PC-3 (cell line): ENCODE data around the gene UPB1. TPM values are rescaled to one million over a fixed set of nuclear protein-coding genes. Genes with fewer than 3 reads are reported as not detected.
A peak's percentile ranks its signal among the peaks of the same experiment; 100 is the strongest.

Experiments used
- ATAC-seq: fragments of 200-7000 bp; cut with Tn5 transposase; 2 replicates; pipeline ENCODE4 v1.9.1; 2020; ENCODE audit warnings: mild to moderate bottlenecking, moderate library complexity
- BruUV-seq: library from RNA; stranded (reverse); fragments of 400-500 nt; replicated peaks from 2 replicates; lab custom pipeline; 2021; lab: Mats Ljungman, UMichigan
- CTCF ChIA-PET: fragments of 300-600 bp; sonication (Branson Sonifier 250); formaldehyde crosslinking; loops from one replicate; lab custom pipeline; 2022; ENCODE audit warnings: antibody characterized with exemption; lab: Charles Lee
- POLR2A ChIA-PET: fragments of 300-600 bp; sonication (Branson Sonifier 250); formaldehyde crosslinking; loops from one replicate; lab custom pipeline; 2022; ENCODE audit warnings: antibody characterized with exemption; ENCODE audit not compliant: unreplicated experiment; lab: Charles Lee
- DNase-seq: peaks from one replicate; pipeline ENCODE4 v3.0.0-alpha.2; 2015
- H2AFZ ChIP-seq: fragments of 300-600 bp; sonication (generic); 2 replicates; pipeline ENCODE4 v1.6.0; 2016; ENCODE audit warnings: antibody characterized with exemption, low read length
- H3F3A ChIP-seq: fragments of 300-600 bp; sonication (generic); one replicate; pipeline ENCODE4 v1.6.0; 2017; ENCODE audit warnings: antibody characterized with exemption, low read length, control low read depth, mild to moderate bottlenecking; ENCODE audit not compliant: unreplicated experiment
- H3K27ac ChIP-seq: fragments of 300-600 bp; sonication (generic); 2 replicates; pipeline ENCODE4 v1.5.1; 2016; ENCODE audit warnings: mild to moderate bottlenecking, low read length
- H3K27me3 ChIP-seq: fragments of 300-600 bp; sonication (generic); 2 replicates; pipeline ENCODE4 v1.6.1; 2016; ENCODE audit warnings: low read length, mixed read lengths
- H3K36me3 ChIP-seq: fragments of 300-600 bp; sonication (generic); 2 replicates; pipeline ENCODE4 v1.6.1; 2016; ENCODE audit warnings: low read depth, mixed run types, low read length, mixed read lengths
- H3K4me1 ChIP-seq: fragments of 300-600 bp; sonication (generic); 2 replicates; pipeline ENCODE4 v1.5.1; 2016; ENCODE audit warnings: low read length; ENCODE audit not compliant: insufficient read depth
- H3K4me2 ChIP-seq: fragments of 300-600 bp; sonication (generic); 2 replicates; pipeline ENCODE4 v1.6.0; 2016; ENCODE audit warnings: low read length
- H3K4me3 ChIP-seq: fragments of 300-600 bp; sonication (generic); 2 replicates; pipeline ENCODE4 v1.5.1; 2016; ENCODE audit warnings: mild to moderate bottlenecking, low read length, mixed read lengths
- H3K79me2 ChIP-seq: fragments of 300-600 bp; sonication (generic); 2 replicates; pipeline ENCODE4 v1.6.1; 2017; ENCODE audit warnings: low read length, mixed read lengths
- H3K9ac ChIP-seq: fragments of 300-600 bp; sonication (generic); 2 replicates; pipeline ENCODE4 v1.6.0; 2016; ENCODE audit warnings: mild to moderate bottlenecking, low read length
- H3K9me2 ChIP-seq: fragments of 300-600 bp; sonication (generic); replicated peaks from 2 replicates; pipeline ENCODE4 v1.6.1; 2016; ENCODE audit warnings: mixed run types, low read length, mixed read lengths
- H3K9me3 ChIP-seq: fragments of 300-600 bp; sonication (generic); 2 replicates; pipeline ENCODE4 v1.6.1; 2016; ENCODE audit warnings: low read length, mixed read lengths
- H4K20me1 ChIP-seq: fragments of 300-600 bp; sonication (generic); 2 replicates; pipeline ENCODE4 v1.6.1; 2016; ENCODE audit warnings: low read length, mixed read lengths
- EZH2 ChIP-seq: fragments of 300-600 bp; sonication (generic); IDR thresholded peaks from one replicate; pipeline ENCODE4 v1.6.1; 2017; ENCODE audit warnings: antibody characterized with exemption, mild to moderate bottlenecking, low read length; ENCODE audit not compliant: unreplicated experiment
- EZH2phosphoT487 ChIP-seq: fragments of 300-600 bp; sonication (generic); IDR thresholded peaks from 2 replicates; pipeline ENCODE4 v1.6.1; 2018; ENCODE audit warnings: mild to moderate bottlenecking, antibody characterized with exemption, low read length, borderline replicate concordance
- intact Hi-C: fragments of 100-400 bp; cut with micrococcal nuclease; formaldehyde crosslinking; loops from 2 replicates; pipeline ENCODE4 v1.9.0; 2023
- total RNA-seq: library from RNA; depleted of rRNA; stranded (reverse); fragments of >200 nt; gene quantifications from 2 replicates; pipeline ENCODE4 v1.2.3, GENCODE V29; 2014
- TF ChIP-seq, protein P1 (sequence below): fragments of 300-600 bp; sonication (generic); conservative IDR thresholded peaks from 2 replicates; pipeline ENCODE4 v1.5.1; 2017; ENCODE audit warnings: antibody characterized with exemption, low read depth, mild to moderate bottlenecking, low read length

The UPB1 gene
- total RNA-seq, 1 experiment from 2014 or later = 0.29 TPM

GRCh38 chr22:24554313-24555164 is 59.4 kb downstream of the UPB1 start, which contains the start of gene GUCD1:
TSS of gene GUCD1 (minus strand) at chr22:24555138. CDS start at chr22:24554991, 147 bp downstream.
- CTCF ChIA-PET = no interaction called here
- Histone ChIP-seq H3F3A (no peaks in the 10 kb centered on the region), H3K27me3 (no peaks in the 10 kb centered on the region), H3K9me2 (no peaks in the 10 kb centered on the region), H3K4me3 (peak within 1 kb of the TSS; percentile 88), H3K4me1 (peaks cover 17% of the 10 kb centered on the region), H3K4me2 (peak within 1 kb of the TSS; percentile 98), H3K9ac (peak within 1 kb of the TSS; percentile 99), H3K79me2 (peaks cover 78% of the 10 kb centered on the region), H3K9me3 (no peaks in the 10 kb centered on the region), H4K20me1 (peaks cover 11% of the 10 kb centered on the region; the same call in 1 of the 2 replicates), H2AFZ (peak within 1 kb of the TSS; percentile 98), H3K36me3 (peaks cover 23% of the 10 kb centered on the region), H3K27ac (peak within 1 kb of the TSS; percentile 85)
- peak; percentile 10 for ATAC-seq
- TF ChIP-seq, protein P1, sequence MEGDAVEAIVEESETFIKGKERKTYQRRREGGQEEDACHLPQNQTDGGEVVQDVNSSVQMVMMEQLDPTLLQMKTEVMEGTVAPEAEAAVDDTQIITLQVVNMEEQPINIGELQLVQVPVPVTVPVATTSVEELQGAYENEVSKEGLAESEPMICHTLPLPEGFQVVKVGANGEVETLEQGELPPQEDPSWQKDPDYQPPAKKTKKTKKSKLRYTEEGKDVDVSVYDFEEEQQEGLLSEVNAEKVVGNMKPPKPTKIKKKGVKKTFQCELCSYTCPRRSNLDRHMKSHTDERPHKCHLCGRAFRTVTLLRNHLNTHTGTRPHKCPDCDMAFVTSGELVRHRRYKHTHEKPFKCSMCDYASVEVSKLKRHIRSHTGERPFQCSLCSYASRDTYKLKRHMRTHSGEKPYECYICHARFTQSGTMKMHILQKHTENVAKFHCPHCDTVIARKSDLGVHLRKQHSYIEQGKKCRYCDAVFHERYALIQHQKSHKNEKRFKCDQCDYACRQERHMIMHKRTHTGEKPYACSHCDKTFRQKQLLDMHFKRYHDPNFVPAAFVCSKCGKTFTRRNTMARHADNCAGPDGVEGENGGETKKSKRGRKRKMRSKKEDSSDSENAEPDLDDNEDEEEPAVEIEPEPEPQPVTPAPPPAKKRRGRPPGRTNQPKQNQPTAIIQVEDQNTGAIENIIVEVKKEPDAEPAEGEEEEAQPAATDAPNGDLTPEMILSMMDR = no peak
- TF ChIP-seq EZH2phosphoT487 (no peak), EZH2 (no peak)
- TSS peak; percentile 37 for BruUV-seq
- peak; percentile 18 for DNase-seq
- intact Hi-C loops = no loop called here
- POLR2A ChIA-PET = interaction anchor here (0.6 kb wide), 1 partner anchor 29 kb away, joined by 4 read pairs; no protein-coding TSS in a partner anchor

GRCh38 chr22:24555165-24556039 is 60.3 kb downstream of the UPB1 start, which contains the start of gene SNRPD3:
TSS of gene SNRPD3 (plus strand) at chr22:24555999. CDS start at chr22:24557675, 1,676 bp downstream.
- Histone ChIP-seq H3K9me3 (no peaks in the 10 kb centered on the region), H3K4me1 (peaks cover 17% of the 10 kb centered on the region), H3K4me2 (peak within 1 kb of the TSS; percentile 98), H4K20me1 (peaks cover 11% of the 10 kb centered on the region; the same call in 1 of the 2 replicates), H3F3A (no peaks in the 10 kb centered on the region), H3K9me2 (no peaks in the 10 kb centered on the region), H3K36me3 (peaks cover 25% of the 10 kb centered on the region), H3K4me3 (peak within 1 kb of the TSS; percentile 88), H3K27ac (peak within 1 kb of the TSS; percentile 85), H3K79me2 (peaks cover 76% of the 10 kb centered on the region), H3K27me3 (no peaks in the 10 kb centered on the region), H3K9ac (peak within 1 kb of the TSS; percentile 99), H2AFZ (peak within 1 kb of the TSS; percentile 98)
- CTCF ChIA-PET = no interaction called here
- ATAC-seq (peak; percentile 83), DNase-seq (peak; percentile 96)
- TF ChIP-seq EZH2phosphoT487 = no peak
- TF ChIP-seq EZH2 = no peak
- TF ChIP-seq, protein P1 = no peak
- intact Hi-C loops = no loop called here
- BruUV-seq = no TSS peak
- POLR2A ChIA-PET = interaction anchor here (0.6 kb wide), 2 partner anchors 18 to 29 kb away, joined by 3 to 4 read pairs; no protein-coding TSS in a partner anchor
